ENCODE measurements around the gene RBPJ.

RBPJ gene

GRCh38 chr4:26320538-26321372 lies at the start of gene RBPJ:
Gene RBPJ (plus strand): TSS chr4:26321014. CDS start chr4:26321029, 15 bp downstream.
- DNase-seq: peak; percentile 75 to 90

- DNase-seq: no peak
Measured at GRCh38 chr4:26271703-26272102, 49.1 kb upstream of the RBPJ start.

- DNase-seq: peak; percentile 83 to 89
Measured at GRCh38 chr4:26272654-26273615, 47.9 kb upstream of the RBPJ start.

- peak; percentile 62 to 65 for DNase-seq
Measured at GRCh38 chr4:26273616-26273980, 47.2 kb upstream of the RBPJ start.

- no peak for DNase-seq
Measured at GRCh38 chr4:26275281-26275680, 45.5 kb upstream of the RBPJ start.

- DNase-seq: no peak
Measured at GRCh38 chr4:26279446-26279845, 41.4 kb upstream of the RBPJ start.

GRCh38 chr4:26281881-26282280 lies 38.9 kb upstream of the RBPJ start:
- DNase-seq: no peak

GRCh38 chr4:26284536-26284935 lies 36.3 kb upstream of the RBPJ start:
- DNase-seq: no peak

- DNase-seq: no peak
Measured at GRCh38 chr4:26285272-26285671, 35.5 kb upstream of the RBPJ start.

GRCh38 chr4:26287756-26288155 lies 33.1 kb upstream of the RBPJ start:
- DNase-seq: peak; percentile 24 to 32

GRCh38 chr4:26288355-26288909 lies 32.4 kb upstream of the RBPJ start:
- DNase-seq: peak; percentile 96 to 97

GRCh38 chr4:26289401-26289800 lies 31.4 kb upstream of the RBPJ start:
- DNase-seq: no peak

- DNase-seq: no peak
Measured at GRCh38 chr4:26290321-26290720, 30.5 kb upstream of the RBPJ start.

- DNase-seq: no peak
Measured at GRCh38 chr4:26294904-26295303, 25.9 kb upstream of the RBPJ start.

GRCh38 chr4:26296021-26296420 lies 24.8 kb upstream of the RBPJ start:
- DNase-seq: no peak

- DNase-seq: no peak
Measured at GRCh38 chr4:26296514-26296913, 24.3 kb upstream of the RBPJ start.

- no peak for DNase-seq
Measured at GRCh38 chr4:26297219-26297618, 23.6 kb upstream of the RBPJ start.

GRCh38 chr4:26298198-26298947 lies 22.4 kb upstream of the RBPJ start:
- no peak for DNase-seq

GRCh38 chr4:26299254-26299882 lies 21.4 kb upstream of the RBPJ start:
- no peak for DNase-seq

GRCh38 chr4:26300314-26301307 lies 20.2 kb upstream of the RBPJ start:
- no peak for DNase-seq

Measured in AML-193 (cell line).